Measurements from ENCODE around the gene LTBR.
A peak's percentile ranks its signal among the peaks of the same experiment; 100 is the strongest.

LTBR gene

DNA sequence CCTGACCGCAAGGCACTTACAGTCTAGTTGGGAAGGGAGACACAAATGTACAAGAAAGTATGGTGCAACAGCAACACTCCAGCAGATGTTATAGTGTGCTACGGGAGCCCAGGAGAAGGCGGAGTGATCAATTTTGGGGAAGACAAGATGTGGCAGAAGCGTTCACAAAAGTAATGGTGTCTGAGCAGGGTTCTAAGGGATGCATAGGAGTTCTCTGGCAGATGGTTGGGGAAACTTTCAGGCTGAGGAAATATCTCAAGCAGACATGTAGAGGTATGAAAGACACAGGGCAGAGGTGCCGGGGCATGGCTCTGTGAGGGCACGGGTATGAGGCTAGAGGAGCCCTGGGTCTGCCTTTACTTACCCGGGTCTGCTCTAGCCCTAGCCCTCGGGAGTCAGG is 37.0 kb upstream of the LTBR start:
- DNase-seq: no peak

- no peak for DNase-seq
Observed at GRCh38 chr12:6347367-6348338, 36.3 kb upstream of the LTBR start.

- DNase-seq: no peak
Observed at GRCh38 chr12:6351622-6352021, 32.3 kb upstream of the LTBR start.

DNA sequence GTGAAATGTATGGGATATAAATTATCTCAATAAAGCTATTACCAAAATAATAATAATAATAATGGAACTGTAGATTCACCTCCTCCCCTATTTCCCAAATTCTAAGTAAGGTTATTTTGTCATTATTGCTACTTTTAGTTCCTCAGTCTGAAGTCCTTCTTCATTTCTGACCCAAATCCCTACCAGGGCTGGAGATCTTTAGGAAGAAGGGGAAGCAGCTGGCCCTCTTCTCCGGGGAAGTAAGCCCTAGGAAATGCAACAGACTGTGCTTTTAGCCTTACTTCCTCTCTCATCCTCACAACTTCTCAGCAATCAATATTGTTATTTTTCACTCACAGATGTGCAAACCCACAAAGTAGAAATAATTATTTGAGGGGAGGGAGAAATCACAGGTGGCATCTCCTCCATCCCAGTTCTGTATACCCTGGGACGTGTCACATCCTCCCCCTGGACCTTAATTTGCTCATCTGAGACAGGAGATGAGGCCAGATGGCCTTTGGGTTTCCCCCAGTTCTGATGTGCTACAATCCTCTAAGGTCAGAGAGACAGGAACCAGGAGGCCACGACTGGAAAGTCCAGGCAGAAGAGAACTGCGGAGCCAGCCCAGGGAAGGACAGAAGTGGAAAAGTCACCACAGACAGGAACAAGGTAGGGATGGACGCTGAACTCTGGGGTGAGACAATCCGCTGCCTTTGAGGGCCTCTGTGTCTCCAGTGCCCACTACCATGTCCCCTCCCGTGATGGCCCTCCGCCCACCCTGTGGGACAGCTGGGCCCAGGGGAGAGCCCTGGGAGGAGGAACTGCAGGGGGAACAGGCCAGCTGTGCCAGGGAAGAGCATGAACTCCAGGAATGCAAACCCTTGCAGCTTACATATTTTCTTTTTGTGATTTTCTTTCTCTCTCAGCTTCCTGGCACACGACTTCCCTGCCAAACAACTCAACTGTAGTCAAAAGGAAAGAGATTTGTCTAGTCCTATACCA is 31.5 kb upstream of the LTBR start:
- peak; percentile 69 to 72 for DNase-seq

- DNase-seq: no peak
Observed at GRCh38 chr12:6354495-6355393, 29.2 kb upstream of the LTBR start.

- DNase-seq: peak; percentile 74 to 90
Observed at GRCh38 chr12:6355491-6356373, 28.2 kb upstream of the LTBR start.

- DNase-seq: no peak
Observed at GRCh38 chr12:6356374-6356820, 27.6 kb upstream of the LTBR start.

GRCh38 chr12:6358881-6359280 is 25.1 kb upstream of the LTBR start:
- peak in 1 of 2 donors; percentile 68 for DNase-seq

DNA sequence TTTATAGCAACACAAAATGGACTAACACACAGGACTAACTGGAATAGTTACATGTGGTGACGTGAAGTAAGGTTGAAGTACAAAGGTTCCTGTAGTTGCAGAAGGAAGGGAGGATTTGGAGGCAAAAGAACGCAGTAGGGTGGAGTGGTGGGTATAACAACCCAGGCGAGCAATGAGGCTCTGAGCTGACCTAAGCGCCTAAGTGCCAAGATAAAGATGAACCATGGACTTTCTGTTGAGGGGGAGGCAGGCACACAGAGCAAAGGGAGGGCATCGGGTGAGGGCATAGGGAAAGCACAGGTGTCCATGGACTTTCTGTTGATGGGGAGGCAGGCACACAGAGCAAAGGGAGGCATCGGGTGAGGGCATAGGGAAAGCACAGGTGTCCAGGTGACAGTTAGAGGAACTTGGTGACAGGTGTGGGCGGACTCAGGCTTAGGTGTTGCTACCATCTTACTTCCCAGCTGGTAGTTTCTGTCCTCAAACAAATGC is 23.8 kb upstream of the LTBR start:
- no peak for DNase-seq

- DNase-seq: no peak
Observed at GRCh38 chr12:6360578-6361490, 23.1 kb upstream of the LTBR start.

DNA sequence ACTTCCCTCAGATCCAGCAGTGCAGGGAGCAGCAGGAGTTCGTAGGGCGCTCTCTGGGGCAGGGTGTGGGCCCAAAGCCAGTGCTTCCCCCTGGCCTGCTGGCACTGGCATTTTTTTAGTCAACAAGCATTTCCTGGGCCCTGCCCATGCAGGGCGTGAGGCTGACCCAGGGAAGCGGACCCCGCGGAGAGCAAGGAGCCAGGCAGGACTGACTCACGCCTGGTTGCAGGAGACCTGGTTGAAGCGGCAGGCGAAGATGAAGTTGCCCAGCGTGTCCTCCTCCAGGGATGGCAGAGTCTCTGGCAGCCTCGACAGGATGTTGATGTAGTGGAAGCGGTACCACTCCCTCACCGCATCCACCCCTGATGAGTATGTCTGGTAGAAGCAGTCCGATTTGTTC is 22.1 kb upstream of the LTBR start:
- peak in 1 of 2 donors; percentile 41 for DNase-seq

DNA sequence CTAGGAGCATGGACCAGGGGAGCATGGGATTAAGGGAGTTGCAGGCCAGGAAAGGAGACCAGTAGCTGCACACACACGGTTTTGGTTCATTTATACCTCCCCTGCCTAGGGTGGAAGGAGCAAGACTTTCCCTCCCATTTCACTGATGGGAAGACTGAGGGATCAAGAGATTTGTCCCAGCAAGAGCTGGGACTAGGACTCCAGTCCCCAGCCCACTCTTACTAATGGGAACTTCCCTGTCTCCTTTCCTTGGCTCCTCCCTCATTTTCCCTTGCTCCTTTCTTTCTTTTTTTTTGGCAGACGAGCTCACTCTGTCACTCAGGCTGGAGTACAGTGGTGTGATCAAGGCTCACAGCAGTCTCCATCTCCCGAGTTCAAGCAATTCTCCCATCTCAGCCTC is 21.6 kb upstream of the LTBR start:
- DNase-seq: no peak

- DNase-seq: no peak
Observed at GRCh38 chr12:6363010-6363329, 21.0 kb upstream of the LTBR start.

GRCh38 chr12:6363330-6364043 is 20.5 kb upstream of the LTBR start:
- DNase-seq: peak; percentile 77 to 79

DNA sequence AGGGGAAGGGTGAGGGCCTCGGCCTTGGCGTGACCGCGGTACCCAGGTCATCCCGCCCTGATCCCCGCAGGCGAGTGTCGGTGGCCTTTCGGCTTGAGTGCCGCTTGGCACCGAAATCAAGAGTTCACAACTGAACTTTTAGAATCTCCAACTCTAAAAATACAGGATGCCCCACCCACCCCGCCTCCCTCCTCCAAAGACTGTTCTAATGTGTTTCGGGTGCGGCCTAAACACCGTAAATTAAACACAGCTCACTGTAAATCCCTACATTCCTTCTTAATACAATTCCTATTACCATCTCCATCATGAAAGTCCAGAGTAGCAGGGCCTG is 20.0 kb upstream of the LTBR start:
- DNase-seq: peak in 1 of 2 donors; percentile 38

DNA sequence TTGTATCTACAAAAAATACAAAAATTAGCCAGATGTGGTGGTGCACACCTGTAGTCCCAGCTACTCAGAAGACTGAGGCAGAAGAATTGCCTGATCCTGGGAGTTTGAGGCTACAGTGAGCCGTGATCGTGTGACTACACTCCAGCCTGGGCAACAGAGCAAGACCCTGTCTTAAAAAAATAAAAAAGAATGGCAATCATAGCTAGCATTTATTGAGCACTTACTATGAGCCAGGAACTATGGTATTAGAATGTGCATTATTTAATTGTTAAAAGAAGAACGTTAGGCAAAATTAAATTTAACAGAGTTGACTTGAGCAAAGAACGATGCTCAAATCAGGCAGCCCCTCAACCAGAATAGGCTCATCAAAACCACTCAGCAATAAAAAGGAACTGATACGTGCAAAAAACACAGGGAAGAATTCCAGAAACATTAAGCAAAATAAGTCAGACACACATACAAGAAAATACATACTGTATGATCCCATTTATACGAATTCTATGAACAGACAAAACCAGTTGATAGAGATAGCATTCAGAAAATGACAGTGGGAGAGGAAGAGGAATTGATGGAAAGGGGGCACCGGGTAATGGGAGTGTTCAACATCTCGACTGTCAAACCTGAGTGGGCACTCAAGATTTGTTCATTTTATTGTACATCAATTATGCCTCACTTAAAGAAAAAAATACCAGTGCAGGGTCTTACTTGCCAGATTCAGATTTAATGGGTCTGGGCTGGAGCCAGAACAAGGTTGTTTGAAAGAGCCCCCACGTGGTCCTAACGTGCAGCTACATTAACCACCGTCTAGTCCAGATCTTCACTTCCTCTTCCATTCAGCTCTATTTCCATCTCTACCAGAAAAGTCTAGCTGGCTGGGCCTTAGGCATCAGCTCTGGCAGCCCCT is 16.6 kb upstream of the LTBR start:
- DNase-seq: peak; percentile 42 to 66

DNA sequence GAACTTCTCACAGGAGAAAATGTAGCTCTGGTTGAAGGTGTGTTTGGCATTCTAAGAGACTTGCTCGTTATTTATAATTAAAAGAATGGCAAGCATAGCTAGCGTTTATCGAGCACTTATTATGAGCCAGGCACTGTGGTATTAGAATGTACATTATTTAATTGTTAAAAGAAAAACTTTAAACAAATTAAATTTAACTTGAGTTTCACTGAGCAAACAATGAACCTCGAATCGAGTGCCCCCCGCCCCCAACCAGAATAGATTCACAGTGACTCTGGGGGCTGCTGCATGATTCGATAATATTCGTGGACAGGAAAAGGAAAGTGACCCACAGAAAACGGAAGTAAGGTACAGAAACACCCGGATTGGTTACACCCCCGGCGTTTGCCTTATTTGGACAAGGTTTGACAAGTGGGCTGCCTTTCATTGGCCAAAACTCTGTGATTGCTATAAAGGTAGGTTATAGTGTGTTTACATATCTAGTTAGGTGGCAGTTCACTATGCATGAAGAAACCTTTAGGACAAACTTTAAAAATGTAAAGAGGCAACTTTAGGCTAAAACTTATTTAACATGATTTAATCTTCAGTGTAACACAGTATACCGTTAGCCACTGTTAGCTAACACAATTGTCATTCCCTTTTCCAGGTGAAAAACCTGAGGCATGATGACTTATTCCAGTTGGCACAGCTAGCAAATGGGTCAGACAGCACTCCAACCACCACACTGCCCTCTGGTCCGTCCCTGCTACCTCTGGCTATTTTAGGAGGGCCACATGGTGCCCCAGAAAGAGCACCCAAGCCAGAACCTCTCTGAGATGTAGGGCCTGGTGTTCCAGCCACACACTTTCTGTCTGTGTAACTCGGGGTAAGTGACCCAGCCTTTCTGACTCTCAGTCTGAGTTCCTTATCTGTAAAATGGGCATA is 15.7 kb upstream of the LTBR start:
- peak; percentile 60 to 80 for DNase-seq

Data from inflammatory macrophage treated with lipopolysaccharide for 1 hour (primary cell).